ENCODE data around the gene EHBP1. TPM values are rescaled to one million over a fixed set of nuclear protein-coding genes. Genes with fewer than 3 reads are reported as not detected.

Gene EHBP1
- total RNA-seq, 2 donors from 2014 or later = 28.4 to 67.7 TPM

DNA sequence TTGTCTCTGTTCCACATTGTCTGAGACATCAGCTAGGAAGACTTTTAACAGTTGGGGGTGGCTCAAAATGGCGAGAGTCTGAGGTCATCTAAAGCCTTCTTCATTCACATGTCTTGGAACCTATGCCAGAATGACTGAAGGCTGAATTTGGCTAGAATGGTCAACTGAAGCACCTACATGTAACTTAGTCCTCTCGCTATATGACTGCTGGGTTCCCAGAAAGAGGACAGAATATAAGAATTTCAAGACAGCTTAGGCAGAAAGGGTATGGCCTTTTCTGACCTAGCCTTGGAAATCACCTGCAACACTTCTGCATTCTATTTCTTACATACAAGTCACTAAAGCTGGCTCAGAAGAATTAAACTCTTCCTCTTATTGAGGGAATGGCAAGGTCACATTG, 269.5 kb downstream of the EHBP1 start:
- no peak for TF ChIP-seq CTCF (IDR thresholded peaks at IDR 0.05)
- H3K27ac ChIP-seq = no peak overlapping the region
- ATAC-seq (ENCODE audit: insufficient number of reproducible peaks, low FRiP score, low read depth) = no peak
- no peaks in the 10 kb centered on the region for H3K36me3 ChIP-seq
- no peaks in the 10 kb centered on the region for H3K4me1 ChIP-seq (ENCODE audit: control insufficient read depth in 1 of 2, low read depth in 2 of 2)
- DNase-seq (ENCODE audit: low spot score) = no peak
- no peaks in the 10 kb centered on the region for H3K27me3 ChIP-seq (replicated peaks; ENCODE audit: insufficient read depth)
- no peaks in the 10 kb centered on the region for H3K9me3 ChIP-seq
- no peak overlapping the region for H3K4me3 ChIP-seq

GRCh38 chr2:62991605-62992004, 286.1 kb downstream of the EHBP1 start:
- ATAC-seq (ENCODE audit: insufficient number of reproducible peaks, low FRiP score, low read depth) (no peak), DNase-seq (ENCODE audit: low spot score) (no peak)
- TF ChIP-seq CTCF (IDR thresholded peaks at IDR 0.05) = no peak
- peaks cover 0 to 8% of the 10 kb centered on the region in 2 donors for H3K4me1 ChIP-seq (ENCODE audit: control insufficient read depth in 1 of 2, low read depth in 2 of 2)
- no peak overlapping the region for H3K27ac ChIP-seq
- no peak overlapping the region for H3K4me3 ChIP-seq
- no peaks in the 10 kb centered on the region for H3K27me3 ChIP-seq (replicated peaks; ENCODE audit: insufficient read depth)
- H3K36me3 ChIP-seq = no peaks in the 10 kb centered on the region
- no peaks in the 10 kb centered on the region for H3K9me3 ChIP-seq

GRCh38 chr2:62992561-62992960, 287.0 kb downstream of the EHBP1 start:
- H3K4me3 ChIP-seq = no peak overlapping the region
- H3K27ac ChIP-seq = no peak overlapping the region
- peaks cover 0 to 8% of the 10 kb centered on the region in 2 donors for H3K4me1 ChIP-seq (ENCODE audit: control insufficient read depth in 1 of 2, low read depth in 2 of 2)
- no peaks in the 10 kb centered on the region for H3K36me3 ChIP-seq
- H3K27me3 ChIP-seq (replicated peaks; ENCODE audit: insufficient read depth) = no peaks in the 10 kb centered on the region
- H3K9me3 ChIP-seq = no peaks in the 10 kb centered on the region
- TF ChIP-seq CTCF (IDR thresholded peaks at IDR 0.05) = no peak
- no peak for ATAC-seq (ENCODE audit: insufficient number of reproducible peaks, low FRiP score, low read depth)
- no peak for DNase-seq (ENCODE audit: low spot score)

GRCh38 chr2:62994206-62994605, 288.7 kb downstream of the EHBP1 start:
- H3K27ac ChIP-seq = no peak overlapping the region
- TF ChIP-seq CTCF (IDR thresholded peaks at IDR 0.05) = no peak
- peaks cover 0 to 8% of the 10 kb centered on the region in 2 donors for H3K4me1 ChIP-seq (ENCODE audit: control insufficient read depth in 1 of 2, low read depth in 2 of 2)
- no peaks in the 10 kb centered on the region for H3K36me3 ChIP-seq
- DNase-seq (ENCODE audit: low spot score) (no peak), ATAC-seq (ENCODE audit: insufficient number of reproducible peaks, low FRiP score, low read depth) (no peak)
- no peaks in the 10 kb centered on the region for H3K9me3 ChIP-seq
- H3K27me3 ChIP-seq (replicated peaks; ENCODE audit: insufficient read depth) = no peaks in the 10 kb centered on the region
- no peak overlapping the region for H3K4me3 ChIP-seq

DNA sequence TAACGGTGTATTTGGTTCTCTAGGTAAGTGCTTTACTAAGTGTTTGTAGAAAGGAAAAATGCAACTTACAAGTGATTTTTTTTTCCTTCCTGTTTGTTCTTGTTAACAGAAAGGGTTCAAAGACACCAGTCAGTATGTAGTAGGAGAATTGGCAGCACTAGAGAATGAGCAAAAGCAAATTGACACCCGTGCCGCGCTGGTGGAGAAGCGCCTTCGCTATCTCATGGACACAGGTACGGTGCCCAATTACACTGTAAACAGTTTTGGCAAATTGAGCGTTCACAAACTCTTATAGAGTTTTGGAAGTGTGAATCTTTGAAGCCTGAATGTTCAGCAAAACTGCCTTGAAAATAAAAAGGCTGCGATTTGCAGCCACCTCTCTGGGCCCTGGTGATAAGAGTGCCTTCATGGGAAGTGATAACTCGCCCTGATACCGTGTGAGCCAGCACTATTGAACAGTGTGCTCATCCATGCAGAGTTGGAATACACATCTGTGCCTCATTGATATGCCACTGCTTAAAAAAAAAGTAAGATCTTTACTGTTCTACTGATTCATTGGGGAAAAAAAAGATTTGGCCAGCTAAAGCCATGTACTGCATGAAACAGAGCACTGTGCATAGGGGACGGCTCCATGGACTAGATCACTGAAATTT, 291.1 kb downstream of the EHBP1 start:
- no peak for TF ChIP-seq CTCF (IDR thresholded peaks at IDR 0.05)
- Histone ChIP-seq H3K27ac (no peak overlapping the region), H3K9me3 (no peaks in the 10 kb centered on the region), H3K4me1 (ENCODE audit: control insufficient read depth in 1 of 2, low read depth in 2 of 2) (peaks cover 8 to 14% of the 10 kb centered on the region in 2 donors), H3K27me3 (replicated peaks; ENCODE audit: insufficient read depth) (no peaks in the 10 kb centered on the region), H3K36me3 (no peaks in the 10 kb centered on the region), H3K4me3 (no peak overlapping the region)
- DNase-seq (ENCODE audit: low spot score) = no peak
- no peak for ATAC-seq (ENCODE audit: insufficient number of reproducible peaks, low FRiP score, low read depth)

All from thoracic aorta (tissue), 2 donors.